ENCODE results near the gene FNBP1L.

DNA sequence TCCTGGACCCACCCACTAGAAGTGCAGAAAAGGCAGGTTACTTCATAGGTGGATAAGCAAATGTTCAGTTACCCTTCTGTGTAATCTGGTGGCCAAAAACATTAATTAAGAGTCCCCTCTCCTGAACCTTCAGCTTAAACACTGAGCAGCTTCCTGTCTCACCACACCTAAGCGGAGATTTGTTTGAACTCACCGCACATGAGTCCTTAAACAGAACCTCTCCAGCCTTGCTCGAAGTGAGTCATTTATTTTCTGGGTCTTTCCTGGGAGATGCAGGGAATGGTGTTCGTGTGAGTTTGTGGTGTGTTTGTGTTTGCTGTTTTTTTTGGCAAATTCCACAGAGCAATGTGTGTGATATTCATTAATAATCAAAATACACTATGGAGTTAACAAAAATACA is 7.6 kb upstream of the FNBP1L start:
- TF ChIP-seq, protein P1, sequence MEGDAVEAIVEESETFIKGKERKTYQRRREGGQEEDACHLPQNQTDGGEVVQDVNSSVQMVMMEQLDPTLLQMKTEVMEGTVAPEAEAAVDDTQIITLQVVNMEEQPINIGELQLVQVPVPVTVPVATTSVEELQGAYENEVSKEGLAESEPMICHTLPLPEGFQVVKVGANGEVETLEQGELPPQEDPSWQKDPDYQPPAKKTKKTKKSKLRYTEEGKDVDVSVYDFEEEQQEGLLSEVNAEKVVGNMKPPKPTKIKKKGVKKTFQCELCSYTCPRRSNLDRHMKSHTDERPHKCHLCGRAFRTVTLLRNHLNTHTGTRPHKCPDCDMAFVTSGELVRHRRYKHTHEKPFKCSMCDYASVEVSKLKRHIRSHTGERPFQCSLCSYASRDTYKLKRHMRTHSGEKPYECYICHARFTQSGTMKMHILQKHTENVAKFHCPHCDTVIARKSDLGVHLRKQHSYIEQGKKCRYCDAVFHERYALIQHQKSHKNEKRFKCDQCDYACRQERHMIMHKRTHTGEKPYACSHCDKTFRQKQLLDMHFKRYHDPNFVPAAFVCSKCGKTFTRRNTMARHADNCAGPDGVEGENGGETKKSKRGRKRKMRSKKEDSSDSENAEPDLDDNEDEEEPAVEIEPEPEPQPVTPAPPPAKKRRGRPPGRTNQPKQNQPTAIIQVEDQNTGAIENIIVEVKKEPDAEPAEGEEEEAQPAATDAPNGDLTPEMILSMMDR (IDR thresholded peaks at IDR 0.05) = no peak
- no peak for TF ChIP-seq POLR2A (IDR thresholded peaks at IDR 0.05)
